Pons (tissue), 1 donor: ENCODE measurements around the gene NCAN.
"Not testable (repeated sequence)": the region's sequence is repeated elsewhere in the genome, so short reads cannot be mapped to it uniquely, and the experiment has no call there.

Experiments
- DNase-seq: peaks from one replicate; pipeline ENCODE4 v3.0.0-alpha.2; 2016; ENCODE audit warnings: low spot score

NCAN gene

GRCh38 chr19:19211499-19212420 lies at the start of gene NCAN:
Gene NCAN, plus strand, starts transcription at chr19:19211958. Its CDS starts 4,996 bp downstream, at chr19:19216954.
- no peak for DNase-seq

- DNase-seq = no peak
These were observed 49.3 kb upstream of the NCAN start for GRCh38 chr19:19162495-19162894.

- DNase-seq = no peak
These were observed 46.4 kb upstream of the NCAN start for GRCh38 chr19:19165396-19165795.

- DNase-seq = no peak
These were observed 44.1 kb upstream of the NCAN start for GRCh38 chr19:19167612-19168011.

GRCh38 chr19:19169236-19170052 lies 42.3 kb upstream of the NCAN start:
- no peak for DNase-seq

- DNase-seq = no peak
These were observed 41.5 kb upstream of the NCAN start, which contains the start of gene MEF2B for GRCh38 chr19:19170053-19170872. Gene MEF2B, minus strand, starts transcription at chr19:19170263. Its CDS starts 19,528 bp downstream, at chr19:19150735.

- no peak for DNase-seq
These were observed 40.7 kb upstream of the NCAN start for GRCh38 chr19:19170873-19171672.

- DNase-seq = no peak
These were observed 39.8 kb upstream of the NCAN start for GRCh38 chr19:19171821-19172532.

GRCh38 chr19:19173243-19173642 lies 38.5 kb upstream of the NCAN start:
- not testable (repeated sequence) for DNase-seq

GRCh38 chr19:19176950-19177349 lies 34.8 kb upstream of the NCAN start:
- DNase-seq = no peak

- DNase-seq = no peak
These were observed 32.0 kb upstream of the NCAN start for GRCh38 chr19:19179548-19180441.

- no peak for DNase-seq
These were observed 30.2 kb upstream of the NCAN start for GRCh38 chr19:19181488-19181998.

- DNase-seq = no peak
These were observed 25.7 kb upstream of the NCAN start for GRCh38 chr19:19185853-19186740.

GRCh38 chr19:19186742-19187141 lies 25.0 kb upstream of the NCAN start:
- DNase-seq = no peak

GRCh38 chr19:19191768-19192077 lies 20.0 kb upstream of the NCAN start:
- no peak for DNase-seq

GRCh38 chr19:19192078-19192882 lies 19.5 kb upstream of the NCAN start, which contains the start of the genes BORCS8 and RFXANK:
Gene BORCS8, minus strand, starts transcription at chr19:19192152. Its CDS starts 35 bp downstream, at chr19:19192117.
Gene RFXANK, plus strand, starts transcription at chr19:19192258. Its CDS starts 1,689 bp downstream, at chr19:19193947.
- peak; percentile 99 for DNase-seq

GRCh38 chr19:19192910-19193423 lies 18.8 kb upstream of the NCAN start:
- DNase-seq = no peak
